ENCODE data around the gene AQP10. TPM values are rescaled to one million over a fixed set of nuclear protein-coding genes. Genes with fewer than 3 reads are reported as not detected.
"Not testable (repeated sequence)": the region's sequence is repeated elsewhere in the genome, so short reads cannot be mapped to it uniquely, and the experiment has no call there.

The AQP10 gene
- total RNA-seq, 2 donors from 2014 or later = 0.26 TPM; not detected in 1

DNA sequence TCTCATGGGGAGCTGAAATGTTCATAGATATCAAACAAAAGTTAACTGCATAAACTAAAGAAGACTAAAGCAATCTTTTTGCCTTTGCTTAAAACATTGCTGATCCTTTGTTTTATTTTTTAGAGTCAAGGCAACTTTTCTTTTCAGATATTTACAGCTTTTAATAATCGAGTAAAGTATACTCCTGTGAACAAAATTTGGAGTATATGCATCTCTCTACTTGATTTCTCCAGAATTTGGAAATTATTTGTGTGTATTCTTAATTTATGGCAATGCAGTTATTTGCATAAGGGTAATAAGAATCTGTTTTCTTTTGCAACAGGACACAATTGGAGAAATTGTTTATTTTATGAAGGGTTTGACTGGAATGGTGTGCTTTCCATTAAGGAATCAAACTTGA, 4.2 kb upstream of the AQP10 start:
- peaks cover 0 to 3% (median 0%) of the 10 kb centered on the region in 3 donors for H3K9me3 ChIP-seq
- H3K27ac ChIP-seq = no peak overlapping the region
- no peak overlapping the region for H3K4me3 ChIP-seq
- peaks cover 6% of the 10 kb centered on the region for H3K4me1 ChIP-seq
- intact Hi-C loops (cut with DNase I) = no loop called here
- no peak for DNase-seq
- TF ChIP-seq, protein P1, sequence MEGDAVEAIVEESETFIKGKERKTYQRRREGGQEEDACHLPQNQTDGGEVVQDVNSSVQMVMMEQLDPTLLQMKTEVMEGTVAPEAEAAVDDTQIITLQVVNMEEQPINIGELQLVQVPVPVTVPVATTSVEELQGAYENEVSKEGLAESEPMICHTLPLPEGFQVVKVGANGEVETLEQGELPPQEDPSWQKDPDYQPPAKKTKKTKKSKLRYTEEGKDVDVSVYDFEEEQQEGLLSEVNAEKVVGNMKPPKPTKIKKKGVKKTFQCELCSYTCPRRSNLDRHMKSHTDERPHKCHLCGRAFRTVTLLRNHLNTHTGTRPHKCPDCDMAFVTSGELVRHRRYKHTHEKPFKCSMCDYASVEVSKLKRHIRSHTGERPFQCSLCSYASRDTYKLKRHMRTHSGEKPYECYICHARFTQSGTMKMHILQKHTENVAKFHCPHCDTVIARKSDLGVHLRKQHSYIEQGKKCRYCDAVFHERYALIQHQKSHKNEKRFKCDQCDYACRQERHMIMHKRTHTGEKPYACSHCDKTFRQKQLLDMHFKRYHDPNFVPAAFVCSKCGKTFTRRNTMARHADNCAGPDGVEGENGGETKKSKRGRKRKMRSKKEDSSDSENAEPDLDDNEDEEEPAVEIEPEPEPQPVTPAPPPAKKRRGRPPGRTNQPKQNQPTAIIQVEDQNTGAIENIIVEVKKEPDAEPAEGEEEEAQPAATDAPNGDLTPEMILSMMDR (IDR thresholded peaks at IDR 0.05) = no peak
- no peak for TF ChIP-seq POLR2A (IDR thresholded peaks at IDR 0.05)
- ATAC-seq = no peak
- WGBS, 2 donors = 86 to 87% methylated on average over 1 of the region's 1 CpG
- H3K27me3 ChIP-seq = no peaks in the 10 kb centered on the region
- no peaks in the 10 kb centered on the region for H3K36me3 ChIP-seq (replicated peaks in 1 of 2; ENCODE audit: insufficient read depth in 1 of 2, low read depth in 2 of 2)

DNA sequence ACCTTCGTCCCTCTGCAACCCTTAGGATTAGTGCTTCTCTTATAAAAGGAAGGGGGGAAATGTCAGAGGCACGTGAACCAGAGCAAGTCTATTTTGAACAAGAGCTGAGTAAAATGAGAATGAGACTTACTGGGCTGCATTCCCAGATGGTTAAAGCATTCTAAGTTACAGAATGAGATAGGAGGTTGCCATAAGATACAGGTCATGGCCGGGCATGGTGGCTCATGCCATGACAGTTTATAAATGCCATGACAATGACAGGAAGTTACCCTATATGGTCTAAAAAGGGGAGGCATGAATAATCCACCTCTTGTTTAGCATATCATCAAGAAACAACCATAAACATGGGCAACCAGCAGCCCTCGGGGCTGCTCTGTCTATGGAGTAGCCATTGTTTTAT, 2.5 kb upstream of the AQP10 start:
- no peaks in the 10 kb centered on the region for H3K27me3 ChIP-seq
- no peak for TF ChIP-seq POLR2A (IDR thresholded peaks at IDR 0.05)
- TF ChIP-seq, protein P1 (IDR thresholded peaks at IDR 0.05) = no peak
- H3K9me3 ChIP-seq = peaks cover 0 to 3% (median 0%) of the 10 kb centered on the region in 3 donors
- no peak overlapping the region for H3K4me3 ChIP-seq
- H3K27ac ChIP-seq = no peak overlapping the region
- 54 to 72% methylated on average over 4 of the region's 4 CpGs for WGBS, 2 donors
- H3K36me3 ChIP-seq (replicated peaks in 1 of 2; ENCODE audit: insufficient read depth in 1 of 2, low read depth in 2 of 2) = no peaks in the 10 kb centered on the region
- peaks cover 6% of the 10 kb centered on the region for H3K4me1 ChIP-seq
- ATAC-seq = no peak
- intact Hi-C loops (cut with DNase I) = no loop called here
- DNase-seq = no peak

DNA sequence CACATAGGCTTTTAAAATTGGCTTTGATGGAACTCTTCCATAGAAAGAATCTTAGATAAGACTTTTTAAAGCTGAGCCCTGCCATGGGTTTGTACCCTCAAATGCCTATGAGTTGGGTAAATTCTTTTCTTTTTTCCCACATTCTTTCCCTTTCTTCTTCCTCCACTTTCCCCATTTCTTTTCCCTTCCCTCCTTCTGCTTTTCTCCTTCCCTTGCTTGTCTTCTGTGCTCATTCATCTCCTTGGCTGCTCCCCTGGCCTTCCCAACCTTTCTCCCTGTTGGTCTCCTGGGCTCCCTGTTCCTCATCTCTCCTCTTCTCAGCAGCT, 679 bp downstream of the AQP10 start:
- H3K36me3 ChIP-seq (replicated peaks in 1 of 2; ENCODE audit: insufficient read depth in 1 of 2, low read depth in 2 of 2); H3K4me3 ChIP-seq; H3K27me3 ChIP-seq; ATAC-seq; H3K9me3 ChIP-seq; DNase-seq; intact Hi-C loops (cut with DNase I); H3K27ac ChIP-seq: not testable (repeated sequence)
- H3K4me1 ChIP-seq = peaks cover 28% of the 10 kb centered on the region

DNA sequence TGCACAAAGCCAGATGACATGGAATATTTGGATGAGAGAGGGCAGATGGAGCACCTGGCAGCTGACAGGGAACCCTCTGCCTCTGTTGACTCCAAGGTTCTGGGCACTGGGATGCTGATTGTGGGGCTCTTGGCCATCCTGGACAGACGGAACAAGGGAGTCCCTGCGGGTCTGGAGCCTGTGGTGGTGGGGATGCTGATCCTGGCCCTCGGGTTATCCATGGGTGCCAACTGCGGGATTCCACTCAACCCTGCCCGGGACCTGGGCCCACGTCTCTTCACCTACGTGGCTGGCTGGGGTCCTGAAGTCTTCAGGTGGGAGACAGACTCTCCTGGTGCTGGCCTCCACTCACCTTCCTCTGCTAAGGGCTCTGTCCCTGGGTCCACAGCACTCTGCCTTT, 2.6 kb downstream of the AQP10 start:
- no peaks in the 10 kb centered on the region for H3K36me3 ChIP-seq (replicated peaks in 1 of 2; ENCODE audit: insufficient read depth in 1 of 2, low read depth in 2 of 2)
- H3K27me3 ChIP-seq = no peaks in the 10 kb centered on the region
- H3K4me3 ChIP-seq = no peak overlapping the region
- no peak overlapping the region for H3K27ac ChIP-seq
- no peaks in the 10 kb centered on the region for H3K9me3 ChIP-seq
- no peak for TF ChIP-seq POLR2A (IDR thresholded peaks at IDR 0.05)
- TF ChIP-seq, protein P1 (IDR thresholded peaks at IDR 0.05) = no peak
- intact Hi-C loops (cut with DNase I) = no loop called here
- WGBS, 2 donors = 60 to 72% methylated on average over 5 to 7 of the region's 7 CpGs
- ATAC-seq (no peak), DNase-seq (no peak)
- H3K4me1 ChIP-seq = peaks cover 42% of the 10 kb centered on the region

DNA sequence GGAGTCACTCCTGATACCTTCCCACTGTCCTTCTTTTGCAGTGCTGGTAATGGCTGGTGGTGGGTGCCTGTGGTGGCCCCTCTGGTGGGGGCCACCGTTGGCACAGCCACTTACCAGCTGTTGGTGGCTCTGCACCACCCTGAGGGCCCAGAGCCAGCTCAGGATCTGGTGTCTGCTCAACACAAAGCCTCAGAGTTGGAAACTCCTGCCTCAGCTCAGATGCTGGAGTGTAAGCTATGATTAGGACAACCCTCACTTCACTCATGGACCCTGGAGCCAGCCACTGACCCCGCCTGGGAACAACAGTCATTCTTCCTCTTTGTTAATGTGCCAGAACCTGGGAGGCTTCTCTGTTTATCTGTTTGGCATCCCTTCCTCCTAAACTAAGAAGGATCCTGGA, 3.3 kb downstream of the AQP10 start:
- Histone ChIP-seq H3K27ac (no peak overlapping the region), H3K9me3 (no peaks in the 10 kb centered on the region), H3K4me1 (peaks cover 50% of the 10 kb centered on the region), H3K36me3 (replicated peaks in 1 of 2; ENCODE audit: insufficient read depth in 1 of 2, low read depth in 2 of 2) (no peaks in the 10 kb centered on the region), H3K27me3 (no peaks in the 10 kb centered on the region), H3K4me3 (no peak overlapping the region)
- no peak for ATAC-seq
- no peak for DNase-seq
- intact Hi-C loops (cut with DNase I) = no loop called here
- 62 to 71% methylated on average over 1 to 2 of the region's 2 CpGs for WGBS, 2 donors
- no peak for TF ChIP-seq POLR2A (IDR thresholded peaks at IDR 0.05)
- TF ChIP-seq, protein P1 (IDR thresholded peaks at IDR 0.05) = no peak

All from body of pancreas (tissue), 4 donors.